ENCODE results near the gene RND1.

Gene RND1

DNA sequence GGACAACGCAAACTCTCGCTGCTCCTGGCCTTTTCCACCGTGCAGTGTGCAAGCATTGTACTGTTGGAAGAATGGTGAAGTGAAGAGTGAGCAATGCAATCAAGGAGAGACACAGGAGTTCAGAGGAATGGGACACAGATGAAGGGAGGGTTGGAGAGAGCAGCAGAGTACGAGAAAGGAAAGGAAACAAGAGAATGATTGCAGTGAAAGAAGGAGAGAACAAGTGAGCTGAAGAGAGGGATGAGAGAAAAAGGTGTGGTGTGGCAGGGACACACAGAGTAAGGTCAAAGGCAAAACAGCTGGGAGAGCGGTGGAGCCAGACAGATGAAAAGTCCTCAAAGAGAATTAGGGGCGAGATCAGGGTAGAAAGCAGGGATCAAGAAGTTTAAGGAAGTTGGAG, 34.4 kb downstream of the RND1 start:
- no peak for TF ChIP-seq ESRRG (CRISPR knock-in tag; IDR thresholded peaks at IDR 0.05)
- TF ChIP-seq ZNF8 (CRISPR knock-in tag; IDR thresholded peaks at IDR 0.05): no peak

DNA sequence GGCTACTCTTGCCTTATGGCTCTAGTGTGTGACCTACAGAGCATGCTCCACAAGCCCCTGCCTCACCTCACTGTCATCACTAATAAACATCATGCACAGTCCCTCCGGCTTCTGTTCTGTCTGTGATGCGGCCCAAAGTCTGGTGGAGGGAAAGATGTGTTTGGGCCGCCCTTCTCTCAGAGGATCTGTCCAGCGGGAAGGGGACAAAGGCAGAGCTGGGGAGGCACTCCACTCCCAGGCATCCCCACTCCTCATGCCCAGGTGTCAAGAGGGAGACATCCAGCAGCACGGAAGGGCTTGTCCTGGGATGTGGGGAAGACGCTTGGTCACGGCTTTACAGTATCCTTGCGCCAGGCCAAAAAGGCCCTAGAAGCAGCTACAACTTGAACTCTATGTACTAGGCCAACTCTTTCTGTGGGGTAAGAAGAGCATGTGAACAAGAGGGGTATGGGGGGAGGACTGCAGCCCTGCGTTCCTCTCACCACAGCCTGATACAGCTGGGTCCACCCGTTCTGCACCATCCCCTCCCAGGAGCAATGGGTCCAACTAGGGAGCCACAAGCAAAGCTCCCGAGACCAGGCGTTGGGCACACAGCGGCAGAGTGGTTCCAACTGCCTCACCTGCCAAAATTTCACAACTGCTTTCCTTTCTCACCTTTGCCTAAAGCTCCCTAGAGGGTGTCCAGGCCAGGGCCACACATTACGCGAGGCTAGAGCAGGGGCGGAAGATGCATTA, 36.7 kb downstream of the RND1 start:
- no peak for TF ChIP-seq TOX (CRISPR knock-in tag; IDR thresholded peaks at IDR 0.05; ENCODE audit: borderline replicate concordance)
- no peak for TF ChIP-seq OSR1 (CRISPR knock-in tag; IDR thresholded peaks at IDR 0.05)
- TF ChIP-seq ZNF70 (CRISPR knock-in tag; IDR thresholded peaks at IDR 0.05): no peak
- no peak for TF ChIP-seq ISL1 (CRISPR knock-in tag; IDR thresholded peaks at IDR 0.05)
- TF ChIP-seq ZFP3 (CRISPR knock-in tag; IDR thresholded peaks at IDR 0.05): no peak
- no peak for TF ChIP-seq ZNF8 (CRISPR knock-in tag; IDR thresholded peaks at IDR 0.05)
- TF ChIP-seq ZNF565 (CRISPR knock-in tag; conservative IDR thresholded peaks at IDR 0.05; ENCODE audit: low read depth): no peak
- no peak for TF ChIP-seq SNAI2 (CRISPR knock-in tag; IDR thresholded peaks at IDR 0.05)
- TF ChIP-seq CSRNP3 (CRISPR knock-in tag; IDR thresholded peaks at IDR 0.05): no peak
- TF ChIP-seq BACH2 (CRISPR knock-in tag; IDR thresholded peaks at IDR 0.05; ENCODE audit: borderline replicate concordance): no peak
- TF ChIP-seq ZC3H10 (CRISPR knock-in tag; IDR thresholded peaks at IDR 0.05): no peak
- TF ChIP-seq, protein P1, sequence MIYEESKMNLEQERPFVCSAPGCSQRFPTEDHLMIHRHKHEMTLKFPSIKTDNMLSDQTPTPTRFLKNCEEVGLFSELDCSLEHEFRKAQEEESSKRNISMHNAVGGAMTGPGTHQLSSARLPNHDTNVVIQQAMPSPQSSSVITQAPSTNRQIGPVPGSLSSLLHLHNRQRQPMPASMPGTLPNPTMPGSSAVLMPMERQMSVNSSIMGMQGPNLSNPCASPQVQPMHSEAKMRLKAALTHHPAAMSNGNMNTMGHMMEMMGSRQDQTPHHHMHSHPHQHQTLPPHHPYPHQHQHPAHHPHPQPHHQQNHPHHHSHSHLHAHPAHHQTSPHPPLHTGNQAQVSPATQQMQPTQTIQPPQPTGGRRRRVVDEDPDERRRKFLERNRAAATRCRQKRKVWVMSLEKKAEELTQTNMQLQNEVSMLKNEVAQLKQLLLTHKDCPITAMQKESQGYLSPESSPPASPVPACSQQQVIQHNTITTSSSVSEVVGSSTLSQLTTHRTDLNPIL (CRISPR knock-in tag; IDR thresholded peaks at IDR 0.05; ENCODE audit: low read depth): no peak
- TF ChIP-seq ARNTL (CRISPR knock-in tag; IDR thresholded peaks at IDR 0.05; ENCODE audit: borderline replicate concordance, low read depth): no peak
- no peak for TF ChIP-seq TSHZ2 (CRISPR knock-in tag; IDR thresholded peaks at IDR 0.05)
- TF ChIP-seq CSDC2 (CRISPR knock-in tag; IDR thresholded peaks at IDR 0.05): no peak
- no peak for TF ChIP-seq ZFP30 (CRISPR knock-in tag; IDR thresholded peaks at IDR 0.05)
- no peak for TF ChIP-seq PPARA (CRISPR knock-in tag; IDR thresholded peaks at IDR 0.05; ENCODE audit: borderline replicate concordance)
- no peak for TF ChIP-seq POU6F1 (CRISPR knock-in tag; IDR thresholded peaks at IDR 0.05; ENCODE audit: borderline replicate concordance, low read depth)
- no peak; the same call in 2 of the 3 replicates for ATAC-seq

More for the DNA sequence above, 34.4 kb downstream of the RND1 start:
- no peak for ATAC-seq

- TF ChIP-seq, protein P2, sequence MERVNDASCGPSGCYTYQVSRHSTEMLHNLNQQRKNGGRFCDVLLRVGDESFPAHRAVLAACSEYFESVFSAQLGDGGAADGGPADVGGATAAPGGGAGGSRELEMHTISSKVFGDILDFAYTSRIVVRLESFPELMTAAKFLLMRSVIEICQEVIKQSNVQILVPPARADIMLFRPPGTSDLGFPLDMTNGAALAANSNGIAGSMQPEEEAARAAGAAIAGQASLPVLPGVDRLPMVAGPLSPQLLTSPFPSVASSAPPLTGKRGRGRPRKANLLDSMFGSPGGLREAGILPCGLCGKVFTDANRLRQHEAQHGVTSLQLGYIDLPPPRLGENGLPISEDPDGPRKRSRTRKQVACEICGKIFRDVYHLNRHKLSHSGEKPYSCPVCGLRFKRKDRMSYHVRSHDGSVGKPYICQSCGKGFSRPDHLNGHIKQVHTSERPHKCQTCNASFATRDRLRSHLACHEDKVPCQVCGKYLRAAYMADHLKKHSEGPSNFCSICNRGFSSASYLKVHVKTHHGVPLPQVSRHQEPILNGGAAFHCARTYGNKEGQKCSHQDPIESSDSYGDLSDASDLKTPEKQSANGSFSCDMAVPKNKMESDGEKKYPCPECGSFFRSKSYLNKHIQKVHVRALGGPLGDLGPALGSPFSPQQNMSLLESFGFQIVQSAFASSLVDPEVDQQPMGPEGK (CRISPR knock-in tag; IDR thresholded peaks at IDR 0.05; ENCODE audit: borderline replicate concordance): no peak
- TF ChIP-seq, protein P1 (CRISPR knock-in tag; IDR thresholded peaks at IDR 0.05; ENCODE audit: low read depth): no peak
- TF ChIP-seq ZNF8 (CRISPR knock-in tag; IDR thresholded peaks at IDR 0.05): no peak
- no peak for TF ChIP-seq CSRNP3 (CRISPR knock-in tag; IDR thresholded peaks at IDR 0.05)
- no peak for TF ChIP-seq ZNF565 (CRISPR knock-in tag; conservative IDR thresholded peaks at IDR 0.05; ENCODE audit: low read depth)
- no peak for TF ChIP-seq GLIS3 (CRISPR knock-in tag; IDR thresholded peaks at IDR 0.05)
Observed at GRCh38 chr12:48828293-48828692, 37.4 kb downstream of the RND1 start.

More at GRCh38 chr12:48828293-48828692, 37.4 kb downstream of the RND1 start:
- ATAC-seq: peak; percentile 5

Measured in SK-N-SH treated with all-trans-retinoic acid at 6 μM for 48 hours (cell line).